Subcutaneous abdominal adipose tissue (tissue), 5 donors: Measurements from ENCODE around the gene PCDHGA8.
A peak's percentile ranks its signal among the peaks of the same experiment; 100 is the strongest.
"Not testable (repeated sequence)": the region's sequence is repeated elsewhere in the genome, so short reads cannot be mapped to it uniquely, and the experiment has no call there.

Experiments
- H3K27ac ChIP-seq: one replicate; pipeline ENCODE4 v1.7.0; 2013; ENCODE audit warnings: low read depth, mild to moderate bottlenecking, inconsistent platforms, low read length, moderate library complexity
- H3K27me3 ChIP-seq, 5 donors: one replicate each; pipeline ENCODE4 v1.7.0; 2013; ENCODE audit warnings: low read length in 5 of 5, inconsistent platforms in 1 of 5; ENCODE audit not compliant: control insufficient read depth in 5 of 5, insufficient read depth in 4 of 5
- H3K36me3 ChIP-seq, 5 donors: one replicate each; pipeline ENCODE4 v1.7.0; 2013; ENCODE audit warnings: low read length in 5 of 5; ENCODE audit not compliant: control insufficient read depth in 5 of 5, insufficient read depth in 5 of 5
- H3K4me1 ChIP-seq, 5 donors: one replicate each; pipeline ENCODE4 v1.7.0; 2013; ENCODE audit warnings: low read length in 5 of 5, mild to moderate bottlenecking in 3 of 5, moderate library complexity in 1 of 5; ENCODE audit not compliant: control insufficient read depth in 5 of 5, insufficient read depth in 5 of 5
- H3K4me3 ChIP-seq, 5 donors: one replicate each; pipeline ENCODE4 v1.7.0; 2013; ENCODE audit warnings: low read length in 5 of 5, low read depth in 1 of 5
- H3K9ac ChIP-seq, 5 donors: one replicate each; pipeline ENCODE4 v1.7.0; 2013; ENCODE audit warnings: low read length in 5 of 5, mild to moderate bottlenecking in 4 of 5, moderate library complexity in 3 of 5
- H3K9me3 ChIP-seq, 5 donors: one replicate each; pipeline ENCODE4 v1.7.0; 2013; ENCODE audit warnings: low read length in 5 of 5; ENCODE audit not compliant: control insufficient read depth in 5 of 5
- donor health status: healthy.
- donor health status: healthy.
- donor health status: healthy.
- donor health status: healthy.
- donor health status: healthy.

Gene PCDHGA8

GRCh38 chr5:141402553-141403243, 10.3 kb downstream of the PCDHGA8 start, which contains the start of gene PCDHGA9:
Gene PCDHGA9, plus strand, starts transcription at chr5:141402778. Its CDS starts 175 bp downstream, at chr5:141402953.
- Histone ChIP-seq H3K27me3 (peaks cover 0 to 7% (median 3%) of the 10 kb centered on the region in 5 donors), H3K36me3 (no peaks in the 10 kb centered on the region), H3K4me3 (peak within 1 kb of the TSS; percentile 54 to 68 (median 62)), H3K9ac (no peak within 1 kb of the TSS), H3K27ac (no peak within 1 kb of the TSS), H3K9me3 (peaks cover 36 to 68% (median 63%) of the 10 kb centered on the region in 5 donors), H3K4me1 (peaks cover 0 to 10% (median 6%) of the 10 kb centered on the region in 5 donors)

GRCh38 chr5:141403387-141403786, 11.0 kb downstream of the PCDHGA8 start:
- peaks cover 0 to 11% (median 10%) of the 10 kb centered on the region in 5 donors for H3K4me1 ChIP-seq
- peaks cover 36 to 72% (median 68%) of the 10 kb centered on the region in 5 donors for H3K9me3 ChIP-seq
- H3K36me3 ChIP-seq = no peaks in the 10 kb centered on the region
- no peak overlapping the region for H3K9ac ChIP-seq
- peaks cover 0 to 7% (median 3%) of the 10 kb centered on the region in 5 donors for H3K27me3 ChIP-seq
- no peak overlapping the region for H3K27ac ChIP-seq
- peak overlapping the region in 4 of 5 donors; percentile 54 to 66 (median 60) for H3K4me3 ChIP-seq

- peaks cover 43 to 72% (median 65%) of the 10 kb centered on the region in 5 donors for H3K9me3 ChIP-seq
- H3K4me1 ChIP-seq = peaks cover 0 to 18% (median 16%) of the 10 kb centered on the region in 5 donors
- peak within 1 kb of the TSS in 1 of 5 donors; percentile 41 for H3K9ac ChIP-seq
- peak within 1 kb of the TSS; percentile 51 to 59 (median 53) for H3K4me3 ChIP-seq
- peaks cover 0 to 10% (median 5%) of the 10 kb centered on the region in 5 donors for H3K27me3 ChIP-seq
- not testable (repeated sequence) for H3K27ac ChIP-seq, H3K36me3 ChIP-seq
Measured at GRCh38 chr5:141407790-141408505, 15.5 kb downstream of the PCDHGA8 start, which contains the start of gene PCDHGB6. Gene PCDHGB6, plus strand, starts transcription at chr5:141408021. Its CDS starts 182 bp downstream, at chr5:141408203.

- Histone ChIP-seq H3K4me3 (peak overlapping the region; percentile 36 to 59 (median 51)), H3K36me3 (no peaks in the 10 kb centered on the region), H3K9me3 (peaks cover 43 to 71% (median 64%) of the 10 kb centered on the region in 5 donors), H3K4me1 (peaks cover 0 to 24% (median 22%) of the 10 kb centered on the region in 5 donors), H3K27me3 (peaks cover 0 to 10% (median 5%) of the 10 kb centered on the region in 5 donors), H3K9ac (no peak overlapping the region), H3K27ac (no peak overlapping the region)
Measured at GRCh38 chr5:141409598-141410306, 17.3 kb downstream of the PCDHGA8 start.

GRCh38 chr5:141411575-141411974, 19.1 kb downstream of the PCDHGA8 start:
- H3K27me3 ChIP-seq = peaks cover 0 to 10% (median 5%) of the 10 kb centered on the region in 5 donors
- no peak overlapping the region for H3K9ac ChIP-seq
- H3K27ac ChIP-seq = no peak overlapping the region
- peak overlapping the region in 4 of 5 donors; percentile 5 to 36 (median 10) for H3K4me3 ChIP-seq
- H3K4me1 ChIP-seq = peaks cover 0 to 24% (median 22%) of the 10 kb centered on the region in 5 donors
- H3K9me3 ChIP-seq = peaks cover 38 to 66% (median 60%) of the 10 kb centered on the region in 5 donors
- H3K36me3 ChIP-seq = no peaks in the 10 kb centered on the region

- Histone ChIP-seq H3K4me1 (peaks cover 0 to 27% (median 25%) of the 10 kb centered on the region in 5 donors), H3K27me3 (peaks cover 0 to 10% (median 5%) of the 10 kb centered on the region in 5 donors), H3K9me3 (peaks cover 33 to 65% (median 52%) of the 10 kb centered on the region in 5 donors), H3K27ac (no peak within 1 kb of the TSS), H3K4me3 (peak within 1 kb of the TSS; percentile 56 to 78 (median 68)), H3K36me3 (no peaks in the 10 kb centered on the region), H3K9ac (peak within 1 kb of the TSS in 3 of 5 donors; percentile 30 to 56 (median 32))
Measured at GRCh38 chr5:141412854-141413539, 20.6 kb downstream of the PCDHGA8 start, which contains the start of gene PCDHGA10. Gene PCDHGA10, plus strand, starts transcription at chr5:141412987. Its CDS starts 189 bp downstream, at chr5:141413176.

- H3K4me1 ChIP-seq = peaks cover 0 to 30% (median 23%) of the 10 kb centered on the region in 5 donors
- peak overlapping the region in 1 of 5 donors; percentile 56 for H3K9ac ChIP-seq
- no peaks in the 10 kb centered on the region for H3K36me3 ChIP-seq
- H3K27ac ChIP-seq = no peak overlapping the region
- peaks cover 0 to 10% (median 5%) of the 10 kb centered on the region in 5 donors for H3K27me3 ChIP-seq
- peak overlapping the region; percentile 56 to 76 (median 68) for H3K4me3 ChIP-seq
- H3K9me3 ChIP-seq = peaks cover 36 to 65% (median 54%) of the 10 kb centered on the region in 5 donors
Measured at GRCh38 chr5:141413540-141414069, 21.2 kb downstream of the PCDHGA8 start.

- H3K9ac ChIP-seq, H3K27ac ChIP-seq, H3K27me3 ChIP-seq, H3K36me3 ChIP-seq: not testable (repeated sequence)
- peaks cover 0 to 34% (median 19%) of the 10 kb centered on the region in 5 donors for H3K4me1 ChIP-seq
- peak overlapping the region in 3 of 5 donors; percentile 20 to 63 (median 46) for H3K4me3 ChIP-seq
- H3K9me3 ChIP-seq = peaks cover 42 to 65% (median 55%) of the 10 kb centered on the region in 5 donors
Measured at GRCh38 chr5:141414548-141415274, 22.3 kb downstream of the PCDHGA8 start.
